GM19238 (cell line): ENCODE data around the gene CA5A.
A peak's percentile ranks its signal among the peaks of the same experiment; 100 is the strongest.
"Not testable (repeated sequence)": the region's sequence is repeated elsewhere in the genome, so short reads cannot be mapped to it uniquely, and the experiment has no call there.

Source experiments
- DNase-seq: peaks from one replicate; pipeline ENCODE4 v3.0.0; 2011; ENCODE audit warnings: low spot score; ENCODE audit not compliant: insufficient read length

CA5A gene

GRCh38 chr16:87869061-87869878, 67.1 kb downstream of the CA5A start, which contains the start of gene SLC7A5:
Gene SLC7A5 (minus strand): TSS chr16:87869507. CDS start chr16:87869422, 85 bp downstream.
- DNase-seq: peak; percentile 58

- not testable (repeated sequence) for DNase-seq
These were observed 67.9 kb downstream of the CA5A start for GRCh38 chr16:87868254-87869029.

- DNase-seq: not testable (repeated sequence)
These were observed 70.3 kb downstream of the CA5A start for GRCh38 chr16:87865902-87866555.

- DNase-seq: no peak
These were observed 71.9 kb downstream of the CA5A start for GRCh38 chr16:87864331-87864989.

GRCh38 chr16:87863327-87863635, 73.0 kb downstream of the CA5A start:
- not testable (repeated sequence) for DNase-seq

- DNase-seq: not testable (repeated sequence)
These were observed 73.6 kb downstream of the CA5A start for GRCh38 chr16:87862597-87863326.

- not testable (repeated sequence) for DNase-seq
These were observed 74.8 kb downstream of the CA5A start for GRCh38 chr16:87861300-87862099.

- DNase-seq: no peak
These were observed 75.6 kb downstream of the CA5A start for GRCh38 chr16:87860553-87861299.

- not testable (repeated sequence) for DNase-seq
These were observed 78.0 kb downstream of the CA5A start for GRCh38 chr16:87858151-87858993.

- no peak for DNase-seq
These were observed 79.5 kb downstream of the CA5A start for GRCh38 chr16:87856791-87857228.

GRCh38 chr16:87855852-87856715, 80.2 kb downstream of the CA5A start:
- no peak for DNase-seq

GRCh38 chr16:87854907-87855683, 81.2 kb downstream of the CA5A start:
- no peak for DNase-seq

- no peak for DNase-seq
These were observed 82.0 kb downstream of the CA5A start for GRCh38 chr16:87854053-87854906.

- peak; percentile 84 for DNase-seq
These were observed 82.8 kb downstream of the CA5A start for GRCh38 chr16:87853411-87854052.

GRCh38 chr16:87851601-87852000, 84.7 kb downstream of the CA5A start:
- no peak for DNase-seq
